ENCODE measurements around the gene PTGER1. TPM values are rescaled to one million over a fixed set of nuclear protein-coding genes. Genes with fewer than 3 reads are reported as not detected.

PTGER1 gene
- total RNA-seq, 1 donor from 2014 or later, result 0.23 TPM

- intact Hi-C loops (cut with micrococcal nuclease), result no loop called here
Observed at GRCh38 chr19:14442891-14443631, 32.1 kb downstream of the PTGER1 start.

DNA sequence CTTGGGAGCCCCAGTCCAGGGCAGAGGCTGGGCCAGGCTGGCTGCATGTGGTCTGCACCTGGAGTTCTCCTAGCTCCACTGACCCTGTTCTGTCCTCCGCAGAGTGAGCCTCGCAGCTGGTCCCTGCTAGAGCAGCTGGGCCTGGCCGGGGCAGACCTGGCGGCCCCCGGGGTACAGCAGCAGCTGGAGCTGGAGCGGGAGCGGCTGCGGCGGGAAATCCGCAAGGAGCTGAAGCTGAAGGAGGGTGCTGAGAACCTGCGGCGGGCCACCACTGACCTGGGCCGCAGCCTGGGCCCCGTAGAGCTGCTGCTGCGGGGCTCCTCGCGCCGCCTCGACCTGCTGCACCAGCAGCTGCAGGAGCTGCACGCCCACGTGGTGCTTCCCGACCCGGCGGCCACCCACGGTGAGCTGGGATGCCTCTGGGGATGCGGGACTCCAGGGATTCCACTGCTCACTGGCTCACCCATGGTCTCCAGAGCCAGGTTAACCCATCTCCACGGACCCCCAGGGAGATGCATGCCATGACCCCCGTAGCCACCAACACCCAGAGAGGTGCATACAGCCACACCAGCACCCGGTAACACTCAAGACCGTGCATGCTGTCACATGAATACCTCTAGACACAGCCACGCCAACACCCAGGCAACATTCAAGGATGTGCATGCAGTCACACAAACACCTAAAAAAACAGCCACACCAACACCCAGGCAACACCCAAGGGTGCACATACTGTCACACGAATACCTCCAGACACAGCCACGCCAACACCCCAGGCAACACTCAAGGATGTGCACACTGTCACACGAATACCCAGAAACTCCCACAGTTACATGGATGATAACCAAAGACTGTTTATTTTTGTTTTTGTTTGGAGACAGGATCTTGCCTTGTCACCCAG lies 33.9 kb downstream of the PTGER1 start:
- intact Hi-C loops (cut with micrococcal nuclease), result no loop called here

GRCh38 chr19:14440049-14440448 lies 35.1 kb downstream of the PTGER1 start:
- intact Hi-C loops (cut with micrococcal nuclease), result no loop called here

DNA sequence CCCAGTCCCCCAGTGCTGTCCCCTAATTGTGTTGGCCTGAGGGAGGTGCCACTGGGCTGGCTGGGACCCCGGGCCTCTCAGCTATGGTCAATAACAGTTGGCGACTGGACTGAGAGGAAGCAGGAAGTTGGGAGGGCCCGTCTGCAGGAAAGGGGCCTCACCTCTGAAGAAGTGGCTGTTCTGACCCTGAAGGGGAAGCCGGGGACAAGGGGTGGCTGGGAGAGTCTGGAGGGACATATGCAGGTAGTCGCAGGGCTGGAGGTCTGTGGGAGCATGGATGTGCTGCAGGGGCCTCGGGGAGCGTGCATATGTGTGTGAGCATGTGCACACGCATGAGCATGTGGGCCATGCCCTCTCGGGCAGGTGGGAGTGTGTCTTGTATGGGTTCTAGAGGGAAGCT lies 36.1 kb downstream of the PTGER1 start:
- intact Hi-C loops (cut with micrococcal nuclease), result no loop called here

GRCh38 chr19:14437578-14438140 lies 37.5 kb downstream of the PTGER1 start:
- intact Hi-C loops (cut with micrococcal nuclease), result no loop called here

GRCh38 chr19:14435320-14436050 lies 39.7 kb downstream of the PTGER1 start:
- intact Hi-C loops (cut with micrococcal nuclease), result no loop called here

DNA sequence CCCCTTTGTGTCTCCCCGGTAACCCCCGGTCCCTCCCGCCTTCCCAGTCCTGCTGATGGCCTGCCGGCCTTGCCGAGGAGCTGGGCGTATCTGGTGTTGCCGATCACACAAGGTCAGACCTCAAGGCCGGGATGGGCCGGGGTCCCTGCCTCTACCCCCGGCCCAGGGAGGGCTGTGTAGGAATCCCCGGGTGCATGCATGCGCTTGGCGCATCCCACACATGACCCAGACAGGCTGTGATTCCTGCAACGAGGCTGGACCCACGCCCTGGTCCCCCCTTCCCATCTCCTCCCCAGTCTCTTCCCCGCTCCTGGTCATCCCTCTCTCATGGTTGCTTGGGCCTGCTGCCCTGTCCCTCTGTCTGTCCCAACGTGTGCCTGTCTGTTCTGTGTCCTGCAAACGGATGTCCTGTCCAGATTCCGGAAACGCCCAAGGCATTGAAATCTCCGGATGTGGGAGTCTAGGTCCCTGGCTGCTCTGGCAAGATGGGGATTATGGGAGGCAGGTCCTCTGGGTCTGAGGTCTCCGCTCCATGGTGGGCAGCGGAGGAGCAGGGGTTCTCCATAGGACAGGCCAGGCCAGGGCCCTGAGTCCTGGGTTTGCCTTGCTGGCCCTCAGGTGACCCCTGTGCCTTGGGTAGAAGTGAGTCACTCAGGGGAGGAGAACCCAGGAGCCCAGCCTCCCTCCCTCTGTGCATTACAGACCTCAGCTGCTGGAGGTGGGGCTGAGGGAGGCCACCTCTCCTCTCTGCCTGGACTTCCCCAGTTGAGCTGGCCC lies 40.4 kb downstream of the PTGER1 start:
- intact Hi-C loops (cut with micrococcal nuclease), result loop anchor here (5.0 kb wide), 1 partner anchor 38 kb away; no protein-coding TSS in a partner anchor

GRCh38 chr19:14433554-14434501 lies 41.3 kb downstream of the PTGER1 start:
- intact Hi-C loops (cut with micrococcal nuclease), result loop anchor here (2.0 to 5.0 kb wide), 3 partner anchors 15 to 53 kb away; partner anchors contain the start of gene DDX39A

- intact Hi-C loops (cut with micrococcal nuclease), result loop anchor here (2.0 to 5.0 kb wide), 3 partner anchors 14 to 54 kb away; partner anchors contain the start of gene DDX39A
Observed at GRCh38 chr19:14432791-14433553, 42.2 kb downstream of the PTGER1 start, which contains the start of gene PKN1. Gene PKN1 (plus strand): TSS chr19:14433306. CDS start chr19:14433522, 216 bp downstream.

GRCh38 chr19:14430712-14431111 lies 44.4 kb downstream of the PTGER1 start:
- intact Hi-C loops (cut with micrococcal nuclease), result loop anchor here (5.0 kb wide), 1 partner anchor 42 kb away; no protein-coding TSS in a partner anchor

DNA sequence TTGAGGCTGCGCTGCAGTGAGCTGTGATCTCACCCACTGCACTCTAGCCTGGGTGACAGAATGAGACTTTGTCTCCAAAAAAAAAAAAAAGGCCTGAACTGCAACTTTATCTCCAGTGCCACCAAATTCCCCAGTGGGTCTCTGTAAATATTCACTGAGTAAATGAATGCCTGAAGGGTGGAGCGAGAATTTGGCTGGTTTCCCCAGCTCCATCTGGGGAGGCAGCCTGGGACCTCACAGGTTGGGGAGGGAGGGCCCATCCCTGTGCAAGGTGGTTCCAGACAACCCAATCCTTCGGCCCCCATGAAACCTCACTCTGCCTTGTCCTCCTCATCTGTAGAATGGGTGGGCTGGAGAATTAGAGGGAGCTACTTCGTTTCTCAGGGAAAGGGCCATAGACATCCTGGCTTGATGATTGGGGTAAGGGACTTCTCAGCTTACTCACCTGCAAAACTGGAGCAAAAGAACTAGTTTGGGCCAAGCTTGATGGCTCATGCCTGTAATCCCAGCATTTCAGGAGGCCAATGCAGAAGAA lies 46.2 kb downstream of the PTGER1 start:
- intact Hi-C loops (cut with micrococcal nuclease), result no loop called here

DNA sequence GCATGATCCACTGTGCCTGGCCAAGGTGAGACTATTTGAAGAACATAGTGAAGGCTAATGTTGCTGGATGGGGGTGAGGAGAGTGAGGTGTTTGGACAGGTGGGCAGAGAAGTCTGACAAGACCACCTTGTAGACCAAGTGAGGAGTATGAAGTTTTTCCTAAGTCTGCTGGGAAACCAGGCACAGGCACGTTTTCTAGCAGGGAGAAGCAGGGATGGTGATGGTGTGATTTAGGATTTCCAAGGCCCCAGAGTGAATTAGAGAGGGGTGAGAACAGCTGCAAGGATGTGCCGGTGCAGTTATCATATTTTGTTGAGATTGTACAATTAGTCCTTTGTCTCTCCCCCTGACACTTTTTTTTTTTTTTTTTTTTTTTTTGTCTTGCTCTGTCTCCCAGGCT lies 47.7 kb downstream of the PTGER1 start:
- intact Hi-C loops (cut with micrococcal nuclease), result no loop called here

GRCh38 chr19:14425696-14426138 lies 49.4 kb downstream of the PTGER1 start:
- intact Hi-C loops (cut with micrococcal nuclease), result no loop called here

Other genes starting within 250 kb of the PTGER1 start
- 178 and 183 TPM in 2 replicates for gene ADGRE5, start 93.9 kb downstream of the PTGER1 start, total RNA-seq
- 274 and 287 TPM in 2 replicates for gene DDX39A, start 56.0 kb downstream of the PTGER1 start, total RNA-seq
- gene PKN1, start 42.0 kb downstream of the PTGER1 start, total RNA-seq, result 188 and 202 TPM in 2 replicates
- 36.8 and 38.0 TPM in 2 replicates for gene GIPC1, start 20.8 kb upstream of the PTGER1 start, total RNA-seq
- 103 and 106 TPM in 2 replicates for gene DNAJB1, start 43.0 kb upstream of the PTGER1 start, total RNA-seq
- 153 TPM in 2 replicates for gene TECR, start 54.2 kb upstream of the PTGER1 start, total RNA-seq
- 126 and 128 TPM in 2 replicates for gene NDUFB7, start 96.7 kb upstream of the PTGER1 start, total RNA-seq
- not detected in 2 replicates for gene CLEC17A, start 107.7 kb upstream of the PTGER1 start, total RNA-seq
- gene ADGRE3, start 199.5 kb upstream of the PTGER1 start, total RNA-seq, result not detected in 2 replicates
- 10.2 and 11.4 TPM in 2 replicates for gene ZNF333, start 214.7 kb upstream of the PTGER1 start, total RNA-seq

All from T-helper 2 cell treated with Interferon-gamma antibody and Interleukin-4, amounts not matched to agents 100 ng/mL and 5 ng/mL, for 36 hours (primary cell).